ENCODE measurements around the gene FBXW4. TPM values are rescaled to one million over a fixed set of nuclear protein-coding genes. Genes with fewer than 3 reads are reported as not detected.

The FBXW4 gene
- total RNA-seq, 2 donors from 2014 or later: 33.5 to 40.5 TPM

GRCh38 chr10:101710793-101711192 is 15.8 kb upstream of the FBXW4 start:
- WGBS, 2 donors: 75 to 77% methylated on average over 2 of the region's 2 CpGs
- Histone ChIP-seq H3K36me3 (replicated peaks in 1 of 2; ENCODE audit: insufficient read depth in 1 of 2, low read depth in 2 of 2) (no peaks in the 10 kb centered on the region), H3K4me1 (peaks cover 4% of the 10 kb centered on the region), H3K27ac (no peak overlapping the region), H3K4me3 (no peak overlapping the region), H3K9me3 (no peaks in the 10 kb centered on the region), H3K27me3 (no peaks in the 10 kb centered on the region)
- intact Hi-C loops (cut with DNase I): no loop called here
- no peak for TF ChIP-seq POLR2A (IDR thresholded peaks at IDR 0.05)
- no peak for TF ChIP-seq CTCF (IDR thresholded peaks at IDR 0.05)
- ATAC-seq (no peak), DNase-seq (no peak)

DNA sequence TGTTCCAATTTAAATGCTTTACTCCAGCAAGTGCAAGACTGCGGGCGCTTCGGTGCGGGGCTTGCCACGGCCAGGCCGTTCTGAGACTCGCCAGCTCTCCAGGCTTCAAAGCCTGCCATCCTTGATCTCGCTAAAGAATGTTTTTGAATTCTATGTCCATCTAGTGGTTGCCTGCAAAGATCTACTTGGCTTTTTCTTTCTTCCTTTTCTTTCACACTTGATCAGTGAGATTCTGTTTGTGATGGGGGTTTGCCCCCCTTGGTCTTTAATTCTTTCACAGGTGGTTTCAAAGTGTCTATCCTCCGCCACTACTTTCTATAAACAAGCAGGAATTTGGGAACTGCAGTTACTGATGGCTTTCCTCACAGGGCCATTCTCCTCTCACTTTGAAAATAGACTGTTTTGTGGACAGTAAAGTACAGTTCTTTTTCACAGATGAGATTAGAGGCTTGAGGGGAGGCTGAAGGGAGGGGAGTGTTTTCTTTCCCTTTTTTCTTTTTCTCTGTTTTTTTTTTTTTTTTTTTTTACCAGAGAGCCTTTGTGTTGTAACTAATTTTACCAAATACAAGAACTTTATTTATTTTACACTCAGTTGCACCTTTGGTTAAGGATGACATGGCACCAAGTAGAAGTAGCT is 15.2 kb upstream of the FBXW4 start:
- TF ChIP-seq CTCF (IDR thresholded peaks at IDR 0.05): peak in 2 of 7 experiments; percentile 10 to 16
- no peak for TF ChIP-seq POLR2A (IDR thresholded peaks at IDR 0.05)
- ATAC-seq (no peak), DNase-seq (no peak)
- Histone ChIP-seq H3K4me1 (peaks cover 4% of the 10 kb centered on the region), H3K4me3 (no peak overlapping the region), H3K36me3 (replicated peaks in 1 of 2; ENCODE audit: insufficient read depth in 1 of 2, low read depth in 2 of 2) (no peaks in the 10 kb centered on the region), H3K27me3 (no peaks in the 10 kb centered on the region), H3K9me3 (no peaks in the 10 kb centered on the region), H3K27ac (no peak overlapping the region)
- WGBS, 2 donors: 20 to 25% methylated on average over 9 of the region's 9 CpGs
- intact Hi-C loops (cut with DNase I): no loop called here

DNA sequence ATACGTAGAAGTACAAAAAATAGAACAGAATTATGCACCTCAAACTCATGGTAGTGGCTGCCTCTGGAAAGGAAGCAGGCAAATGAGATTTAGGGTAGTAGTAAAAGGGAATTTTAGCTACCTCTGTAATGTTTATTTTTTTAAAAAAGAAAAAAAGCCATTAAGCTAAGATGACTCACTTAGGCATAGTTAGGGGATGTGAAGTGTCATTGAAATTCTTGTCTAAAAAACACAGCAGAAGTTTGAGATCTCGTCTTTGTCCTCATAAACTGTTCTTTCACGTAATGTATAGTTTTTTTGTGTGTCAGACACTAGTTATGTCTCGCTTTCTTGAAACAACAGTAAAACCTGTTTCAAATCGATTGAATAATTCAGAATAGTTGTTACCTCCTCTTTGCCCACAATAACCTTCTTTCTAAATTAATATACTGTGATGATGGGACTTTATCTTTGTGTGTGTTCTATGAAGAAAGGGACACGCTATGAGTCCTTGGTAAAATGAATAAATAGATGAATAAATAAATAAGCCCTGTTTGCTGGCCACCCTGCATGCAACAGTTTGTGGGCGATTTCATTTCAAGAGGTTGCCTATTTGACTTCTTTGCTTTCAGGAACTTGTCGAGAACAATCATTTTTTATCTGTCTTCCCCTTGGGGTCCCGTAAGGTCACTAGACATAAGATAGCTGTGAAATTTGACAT is 14.5 kb upstream of the FBXW4 start:
- H3K9me3 ChIP-seq: no peaks in the 10 kb centered on the region
- H3K4me3 ChIP-seq: no peak overlapping the region
- no peaks in the 10 kb centered on the region for H3K36me3 ChIP-seq (replicated peaks in 1 of 2; ENCODE audit: insufficient read depth in 1 of 2, low read depth in 2 of 2)
- peaks cover 4% of the 10 kb centered on the region for H3K4me1 ChIP-seq
- no peak for DNase-seq
- no peak overlapping the region for H3K27ac ChIP-seq
- intact Hi-C loops (cut with DNase I): no loop called here
- no peak for ATAC-seq
- WGBS, 2 donors: 56 to 64% methylated on average over 9 of the region's 9 CpGs
- H3K27me3 ChIP-seq: no peaks in the 10 kb centered on the region
- TF ChIP-seq CTCF (IDR thresholded peaks at IDR 0.05) (no peak), POLR2A (IDR thresholded peaks at IDR 0.05) (no peak)

- Histone ChIP-seq H3K4me1 (peaks cover 4% of the 10 kb centered on the region), H3K27me3 (no peaks in the 10 kb centered on the region), H3K9me3 (no peaks in the 10 kb centered on the region), H3K27ac (no peak overlapping the region), H3K4me3 (no peak overlapping the region), H3K36me3 (replicated peaks in 1 of 2; ENCODE audit: insufficient read depth in 1 of 2, low read depth in 2 of 2) (no peaks in the 10 kb centered on the region)
- intact Hi-C loops (cut with DNase I): no loop called here
- ATAC-seq (no peak), DNase-seq (no peak)
- TF ChIP-seq POLR2A (IDR thresholded peaks at IDR 0.05) (no peak), CTCF (IDR thresholded peaks at IDR 0.05) (no peak)
- whole genome bisulfite sequencing, 2 donors: 83 to 92% methylated on average over 2 of the region's 2 CpGs
Observed at GRCh38 chr10:101708870-101709269, 13.9 kb upstream of the FBXW4 start.

- WGBS, 2 donors: 70 to 81% methylated on average over 1 of the region's 1 CpG
- H3K9me3 ChIP-seq: no peaks in the 10 kb centered on the region
Observed at GRCh38 chr10:101708073-101708472, 13.1 kb upstream of the FBXW4 start.

More at GRCh38 chr10:101708073-101708472, 13.1 kb upstream of the FBXW4 start:
- no peak for TF ChIP-seq CTCF (IDR thresholded peaks at IDR 0.05)
- TF ChIP-seq POLR2A (IDR thresholded peaks at IDR 0.05): no peak
- no peaks in the 10 kb centered on the region for H3K27me3 ChIP-seq
- no peaks in the 10 kb centered on the region for H3K36me3 ChIP-seq (replicated peaks in 1 of 2; ENCODE audit: insufficient read depth in 1 of 2, low read depth in 2 of 2)
- intact Hi-C loops (cut with DNase I): no loop called here
- H3K4me1 ChIP-seq: peaks cover 4% of the 10 kb centered on the region
- H3K4me3 ChIP-seq: no peak overlapping the region
- DNase-seq (no peak), ATAC-seq (no peak)
- H3K27ac ChIP-seq: no peak overlapping the region
